Measurements from ENCODE around the gene TRAPPC6A.

DNA sequence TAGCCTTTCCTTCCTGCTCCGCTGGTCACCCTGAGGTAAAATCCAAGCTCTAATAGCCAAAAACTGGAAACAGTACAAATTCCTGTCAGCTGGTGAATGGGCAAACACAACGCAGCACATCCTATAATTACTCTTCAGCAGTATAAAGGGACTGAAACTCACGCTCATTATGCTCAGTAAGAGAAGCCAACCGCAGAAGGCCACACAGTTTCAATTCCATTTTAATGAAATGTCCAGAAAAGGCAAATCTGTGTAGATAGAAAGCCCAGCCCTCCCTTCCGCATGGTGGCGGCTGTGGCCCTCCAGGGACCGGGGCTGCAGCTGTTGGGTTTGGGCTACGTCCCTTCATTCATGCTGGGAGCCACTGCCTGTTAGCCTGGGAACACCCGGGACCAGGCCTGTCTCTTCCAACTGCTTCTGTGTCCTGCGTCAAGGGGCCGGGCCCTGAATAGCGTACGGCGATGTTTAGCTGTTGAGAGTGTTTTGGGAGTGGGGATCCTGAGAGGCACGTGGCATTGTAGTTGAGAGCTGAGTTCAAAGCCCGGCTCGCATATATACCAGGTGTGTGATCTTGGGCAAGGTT, 40.8 kb downstream of the TRAPPC6A start:
- TF ChIP-seq MLX (CRISPR knock-in tag; IDR thresholded peaks at IDR 0.05) = no peak
- no peak for TF ChIP-seq CTCF (IDR thresholded peaks at IDR 0.05)
- TF ChIP-seq ATF6 (CRISPR knock-in tag; IDR thresholded peaks at IDR 0.05) = no peak
- TF ChIP-seq, protein P1, sequence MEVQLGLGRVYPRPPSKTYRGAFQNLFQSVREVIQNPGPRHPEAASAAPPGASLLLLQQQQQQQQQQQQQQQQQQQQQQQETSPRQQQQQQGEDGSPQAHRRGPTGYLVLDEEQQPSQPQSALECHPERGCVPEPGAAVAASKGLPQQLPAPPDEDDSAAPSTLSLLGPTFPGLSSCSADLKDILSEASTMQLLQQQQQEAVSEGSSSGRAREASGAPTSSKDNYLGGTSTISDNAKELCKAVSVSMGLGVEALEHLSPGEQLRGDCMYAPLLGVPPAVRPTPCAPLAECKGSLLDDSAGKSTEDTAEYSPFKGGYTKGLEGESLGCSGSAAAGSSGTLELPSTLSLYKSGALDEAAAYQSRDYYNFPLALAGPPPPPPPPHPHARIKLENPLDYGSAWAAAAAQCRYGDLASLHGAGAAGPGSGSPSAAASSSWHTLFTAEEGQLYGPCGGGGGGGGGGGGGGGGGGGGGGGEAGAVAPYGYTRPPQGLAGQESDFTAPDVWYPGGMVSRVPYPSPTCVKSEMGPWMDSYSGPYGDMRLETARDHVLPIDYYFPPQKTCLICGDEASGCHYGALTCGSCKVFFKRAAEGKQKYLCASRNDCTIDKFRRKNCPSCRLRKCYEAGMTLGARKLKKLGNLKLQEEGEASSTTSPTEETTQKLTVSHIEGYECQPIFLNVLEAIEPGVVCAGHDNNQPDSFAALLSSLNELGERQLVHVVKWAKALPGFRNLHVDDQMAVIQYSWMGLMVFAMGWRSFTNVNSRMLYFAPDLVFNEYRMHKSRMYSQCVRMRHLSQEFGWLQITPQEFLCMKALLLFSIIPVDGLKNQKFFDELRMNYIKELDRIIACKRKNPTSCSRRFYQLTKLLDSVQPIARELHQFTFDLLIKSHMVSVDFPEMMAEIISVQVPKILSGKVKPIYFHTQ (CRISPR knock-in tag; IDR thresholded peaks at IDR 0.05) = no peak
- no peak for TF ChIP-seq KAT7 (CRISPR knock-in tag; IDR thresholded peaks at IDR 0.05; ENCODE audit: borderline replicate concordance)
- TF ChIP-seq ARID4B (CRISPR knock-in tag; IDR thresholded peaks at IDR 0.05; ENCODE audit: borderline replicate concordance) = no peak
- TF ChIP-seq, protein P2, sequence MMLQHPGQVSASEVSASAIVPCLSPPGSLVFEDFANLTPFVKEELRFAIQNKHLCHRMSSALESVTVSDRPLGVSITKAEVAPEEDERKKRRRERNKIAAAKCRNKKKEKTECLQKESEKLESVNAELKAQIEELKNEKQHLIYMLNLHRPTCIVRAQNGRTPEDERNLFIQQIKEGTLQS (CRISPR knock-in tag; conservative IDR thresholded peaks at IDR 0.05) = no peak
- no peak for TF ChIP-seq ZBTB21 (CRISPR knock-in tag; IDR thresholded peaks at IDR 0.05; ENCODE audit: borderline replicate concordance)
- TF ChIP-seq NFYB (CRISPR knock-in tag; conservative IDR thresholded peaks at IDR 0.05; ENCODE audit: low read depth) = no peak
- TF ChIP-seq MAX (CRISPR knock-in tag; IDR thresholded peaks at IDR 0.05) = no peak
- TF ChIP-seq ZNF138 (CRISPR knock-in tag; conservative IDR thresholded peaks at IDR 0.05) = no peak
- TF ChIP-seq SP1 (CRISPR knock-in tag; conservative IDR thresholded peaks at IDR 0.05) = no peak
- TF ChIP-seq FOXP1 (CRISPR knock-in tag; IDR thresholded peaks at IDR 0.05; ENCODE audit: borderline replicate concordance) = no peak
